H1 (cell line): Measurements from ENCODE around the gene GLIS2. TPM values are rescaled to one million over a fixed set of nuclear protein-coding genes. Genes with fewer than 3 reads are reported as not detected.

Source experiments
- CTCF ChIA-PET: fragments of 300-600 bp; sonication (Branson Sonifier 250); formaldehyde crosslinking; loops from one replicate; lab custom pipeline; 2021; ENCODE audit not compliant: partially characterized antibody; lab: Charles Lee
- POLR2A ChIA-PET: fragments of 300-600 bp; sonication (Branson Sonifier 250); formaldehyde crosslinking; loops from one replicate; lab custom pipeline; 2021; ENCODE audit warnings: inconsistent platforms; ENCODE audit not compliant: partially characterized antibody; lab: Charles Lee
- DNase-seq, 2 experiments: peaks; one replicate each; pipeline versions ENCODE4 v3.0.0 to v3.0.0-alpha.2; 2010 to 2022; ENCODE audit warnings: low spot score in 2 of 2, low read depth in 1 of 2, mixed read lengths in 1 of 2
- FAIRE-seq: peaks from 2 replicates; lab custom pipeline; 2011; peaks lifted over from hg19 to GRCh38; lab: Jason Lieb, UNC
- H2AFZ ChIP-seq: 2 replicates; pipeline ENCODE4 v1.8.1; 2012; ENCODE audit warnings: low read length, inconsistent platforms
- H2AK5ac ChIP-seq: 2 replicates; pipeline ENCODE4 v1.6.1; 2013; ENCODE audit warnings: low read depth, low read length
- H2BK120ac ChIP-seq: replicated peaks from 2 replicates; pipeline ENCODE3; 2013; ENCODE audit warnings: low read depth, low read length, inconsistent platforms
- H2BK12ac ChIP-seq: 2 replicates; pipeline ENCODE4 v1.6.1; 2013; ENCODE audit warnings: low read depth, low read length
- H2BK15ac ChIP-seq: 2 replicates; pipeline ENCODE4 v1.6.1; 2013; ENCODE audit warnings: low read length
- H2BK20ac ChIP-seq: 2 replicates; pipeline ENCODE4 v1.6.1; 2013; ENCODE audit warnings: low read length
- H2BK5ac ChIP-seq: 2 replicates; pipeline ENCODE4 v1.6.1; 2013; ENCODE audit warnings: low read depth, low read length
- H3K14ac ChIP-seq: 2 replicates; pipeline ENCODE4 v1.6.1; 2013; ENCODE audit warnings: inconsistent platforms; ENCODE audit not compliant: insufficient read length
- H3K18ac ChIP-seq: 2 replicates; pipeline ENCODE4 v1.6.1; 2013; ENCODE audit warnings: low read length; ENCODE audit errors: extremely low read depth
- H3K23ac ChIP-seq: 2 replicates; pipeline ENCODE4 v1.6.1; 2013; ENCODE audit warnings: inconsistent platforms; ENCODE audit not compliant: insufficient read length
- H3K23me2 ChIP-seq: 2 replicates; pipeline ENCODE4 v1.6.1; 2013; ENCODE audit warnings: low read depth, low read length
- H3K27ac ChIP-seq: 2 replicates; pipeline ENCODE4 v1.6.1; 2011; ENCODE audit warnings: low read depth, low read length, inconsistent platforms
- H3K27me3 ChIP-seq, 4 experiments: replicated peaks in 1 of 4; 1 replicate in 1 of 4; 2 replicates in 3 of 4; pipeline versions ENCODE4 v1.6.1 to v1.8.1; 2011 to 2013; ENCODE audit warnings: low read length in 3 of 4, mild to moderate bottlenecking in 3 of 4, inconsistent platforms in 2 of 4, mixed read lengths in 2 of 4, moderate library complexity in 1 of 4; ENCODE audit not compliant: control insufficient read depth in 3 of 4, insufficient read depth in 3 of 4; ENCODE audit errors: extremely low read depth in 1 of 4
- H3K36me3 ChIP-seq, 4 experiments: 2 replicates each; pipeline versions ENCODE4 v1.6.1 to v1.8.1; 2011 to 2013; ENCODE audit warnings: mild to moderate bottlenecking in 4 of 4, low read length in 3 of 4, moderate library complexity in 2 of 4, control low read depth in 1 of 4, inconsistent platforms in 1 of 4; ENCODE audit not compliant: insufficient read depth in 4 of 4, control insufficient read depth in 2 of 4
- H3K4ac ChIP-seq: replicated peaks from 2 replicates; pipeline ENCODE3; 2013; ENCODE audit warnings: low read length, low read depth, mixed read lengths, inconsistent platforms; ENCODE audit not compliant: insufficient read length
- H3K4me1 ChIP-seq, 4 experiments: replicated peaks in 1 of 4; 1 replicate in 1 of 4; 2 replicates in 3 of 4; pipeline versions ENCODE4 v1.6.1 to v1.8.1; 2011 to 2013; ENCODE audit warnings: low read length in 3 of 4, inconsistent platforms in 2 of 4, mixed read lengths in 1 of 4; ENCODE audit not compliant: insufficient read depth in 4 of 4, control insufficient read depth in 3 of 4
- H3K4me2 ChIP-seq, 2 experiments: 2 replicates each; pipeline versions ENCODE4 v1.6.1 to v1.8.1; 2011 to 2013; ENCODE audit warnings: low read depth in 2 of 2, low read length in 2 of 2, control low read depth in 1 of 2, inconsistent platforms in 1 of 2, mild to moderate bottlenecking in 1 of 2; ENCODE audit not compliant: insufficient read depth in 1 of 2
- H3K4me3 ChIP-seq, 4 experiments: fragments of 200-600, 300-600 bp in 1 of 4; sonication (generic), shearing (Covaris generic), sonication (Bioruptor Twin) in 1 of 4; 2 replicates each; pipeline versions ENCODE4 v1.5.1 to v1.8.1; 2011 to 2016; ENCODE audit warnings: low read length in 4 of 4, low read depth in 3 of 4, control low read depth in 2 of 4, inconsistent platforms in 2 of 4, mild to moderate bottlenecking in 2 of 4, mixed read lengths in 1 of 4, moderate library complexity in 1 of 4; ENCODE audit not compliant: insufficient read depth in 2 of 4; ENCODE audit errors: extremely low read depth in 1 of 4
- H3K56ac ChIP-seq: replicated peaks from 2 replicates; pipeline ENCODE3; 2013; ENCODE audit warnings: low read depth, mild to moderate bottlenecking, mixed read lengths, low read length, inconsistent platforms; ENCODE audit not compliant: insufficient read length
- H3K79me1 ChIP-seq: 2 replicates; pipeline ENCODE4 v1.6.1; 2013; ENCODE audit warnings: low read depth, low read length, control low read depth
- H3K79me2 ChIP-seq, 2 experiments: 2 replicates each; pipeline versions ENCODE4 v1.6.1 to v1.8.1; 2012 to 2013; ENCODE audit warnings: low read length in 2 of 2, mild to moderate bottlenecking in 2 of 2, inconsistent platforms in 1 of 2; ENCODE audit not compliant: insufficient read depth in 2 of 2, control insufficient read depth in 1 of 2
- H3K9ac ChIP-seq, 4 experiments: replicated peaks in 1 of 4; 1 replicate in 1 of 4; 2 replicates in 3 of 4; pipeline versions ENCODE4 v1.6.1 to v1.8.1; 2011 to 2013; ENCODE audit warnings: low read depth in 3 of 4, low read length in 3 of 4, control low read depth in 2 of 4, mild to moderate bottlenecking in 2 of 4, moderate library complexity in 2 of 4, inconsistent platforms in 1 of 4; ENCODE audit errors: extremely low read depth in 1 of 4
- H3K9me3 ChIP-seq, 2 experiments: 2 replicates each; pipeline versions ENCODE4 v1.6.1 to v1.8.1; 2012 to 2013; ENCODE audit warnings: mild to moderate bottlenecking in 2 of 2, moderate library complexity in 2 of 2, control low read depth in 1 of 2, inconsistent platforms in 1 of 2, low read depth in 1 of 2, low read length in 1 of 2, mixed read lengths in 1 of 2; ENCODE audit not compliant: insufficient read depth in 2 of 2
- H4K20me1 ChIP-seq, 2 experiments: replicated peaks in 1 of 2; 2 replicates each; pipeline versions ENCODE3 to v1.8.1; 2011 to 2013; ENCODE audit warnings: inconsistent platforms in 2 of 2, low read length in 2 of 2, mild to moderate bottlenecking in 1 of 2; ENCODE audit not compliant: insufficient read depth in 2 of 2, control insufficient read depth in 1 of 2
- H4K5ac ChIP-seq: 2 replicates; pipeline ENCODE4 v1.6.1; 2013; ENCODE audit warnings: low read length, low read depth, mixed read lengths, inconsistent platforms; ENCODE audit not compliant: insufficient read length
- H4K8ac ChIP-seq: 2 replicates; pipeline ENCODE4 v1.8.0; 2013; ENCODE audit warnings: mild to moderate bottlenecking, moderate library complexity, low read length, inconsistent platforms; ENCODE audit not compliant: insufficient read depth; ENCODE audit errors: extremely low read depth
- H4K91ac ChIP-seq: replicated peaks from 2 replicates; pipeline ENCODE3; 2013; ENCODE audit warnings: low read length, mixed read lengths, inconsistent platforms; ENCODE audit not compliant: insufficient read length
- EZH2 ChIP-seq: fragments of 200-600 bp; sonication (generic); IDR thresholded peaks from 2 replicates; pipeline ENCODE4 v1.7.1; 2012; ENCODE audit warnings: low read depth, mild to moderate bottlenecking, moderate library complexity, low read length, inconsistent platforms; ENCODE audit not compliant: severe bottlenecking
- KDM4A ChIP-seq: IDR thresholded peaks from one replicate; pipeline ENCODE4 v1.7.1; 2012; ENCODE audit warnings: low read depth, mild to moderate bottlenecking, moderate library complexity, low read length, inconsistent platforms; ENCODE audit not compliant: severe bottlenecking
- POLR2AphosphoS5 ChIP-seq: IDR thresholded peaks from 2 replicates; pipeline ENCODE4 v1.6.1; 2011; ENCODE audit warnings: low read depth, low read length
- POU5F1 ChIP-seq: IDR thresholded peaks from 2 replicates; pipeline ENCODE4 v1.6.1; 2011; ENCODE audit warnings: low read depth, mild to moderate bottlenecking, low read length, moderate library complexity
- RAD21 ChIP-seq, 2 experiments: IDR thresholded peaks in 1 of 2; conservative IDR thresholded peaks in 1 of 2; 2 replicates each; pipeline ENCODE4 v1.6.1; 2011; ENCODE audit warnings: low read depth in 2 of 2, low read length in 2 of 2, improper control_type of control experiment in 1 of 2, inconsistent platforms in 1 of 2, mild to moderate bottlenecking in 1 of 2, moderate library complexity in 1 of 2
- WGBS, 2 experiments: shearing (Covaris generic) in 1 of 2; methylation state at CpG; one replicate each; pipeline versions ENCODE4 v1.1.6 to v1.1.7; 2013 to 2015; ENCODE audit warnings: low lambda C conversion rate in 2 of 2, mixed read lengths in 2 of 2, inconsistent platforms in 1 of 2, low coverage in 1 of 2, missing lambda C conversion rate in 1 of 2; ENCODE audit not compliant: insufficient replicate concordance in 2 of 2, insufficient coverage in 1 of 2, insufficient read length in 1 of 2; ENCODE audit errors: extremely low coverage in 1 of 2, missing lambda C conversion rate in 1 of 2; 5-methylcytosine and 5-hydroxymethylcytosine counted together
- polyA plus RNA-seq, 7 experiments: library from polyadenylated mRNA; depleted of rRNA in 3 of 7; stranded (reverse) in 5 of 7; unstranded in 2 of 7; fragments of >200 nt in 5 of 7; fragments of 200-250 nt in 2 of 7; gene quantifications; 1 replicate in 5 of 7; 2 replicates in 1 of 7; 4 replicates in 1 of 7; pipeline versions ENCODE4 v1.2.1 to v1.2.3, GENCODE V29; 2011 to 2013; ENCODE audit warnings: missing spikeins in 2 of 7, mixed read lengths in 2 of 7
- total RNA-seq: library from RNA; stranded (reverse); fragmentation: NEBNext Ultra II Directional; extraction: Animal tissue kit (Norgen Biotek cat#: 25700); gene quantifications from 2 replicates; pipeline ENCODE4 v1.2.1, GENCODE V29; 2021
- TF ChIP-seq, protein P1 (sequence below): IDR thresholded peaks from 2 replicates; pipeline ENCODE4 v1.6.1; 2012; ENCODE audit warnings: inconsistent platforms
- TF ChIP-seq, protein P2 (sequence below), 3 experiments: IDR thresholded peaks; 1 replicate in 2 of 3; 2 replicates in 1 of 3; pipeline versions ENCODE4 v1.5.1 to v1.6.1; 2011; ENCODE audit warnings: low read length in 3 of 3, mild to moderate bottlenecking in 3 of 3, inconsistent platforms in 2 of 3, low read depth in 1 of 3, moderate library complexity in 1 of 3; ENCODE audit not compliant: insufficient read depth in 1 of 3; ENCODE audit errors: control extremely low read depth in 1 of 3

GLIS2 gene
- total and polyA plus RNA-seq, 2 of the 8 experiments (the other 6 are each of a cell fraction or from before 2014, with no cell fraction given) = 4.3 to 17.4 TPM

DNA sequence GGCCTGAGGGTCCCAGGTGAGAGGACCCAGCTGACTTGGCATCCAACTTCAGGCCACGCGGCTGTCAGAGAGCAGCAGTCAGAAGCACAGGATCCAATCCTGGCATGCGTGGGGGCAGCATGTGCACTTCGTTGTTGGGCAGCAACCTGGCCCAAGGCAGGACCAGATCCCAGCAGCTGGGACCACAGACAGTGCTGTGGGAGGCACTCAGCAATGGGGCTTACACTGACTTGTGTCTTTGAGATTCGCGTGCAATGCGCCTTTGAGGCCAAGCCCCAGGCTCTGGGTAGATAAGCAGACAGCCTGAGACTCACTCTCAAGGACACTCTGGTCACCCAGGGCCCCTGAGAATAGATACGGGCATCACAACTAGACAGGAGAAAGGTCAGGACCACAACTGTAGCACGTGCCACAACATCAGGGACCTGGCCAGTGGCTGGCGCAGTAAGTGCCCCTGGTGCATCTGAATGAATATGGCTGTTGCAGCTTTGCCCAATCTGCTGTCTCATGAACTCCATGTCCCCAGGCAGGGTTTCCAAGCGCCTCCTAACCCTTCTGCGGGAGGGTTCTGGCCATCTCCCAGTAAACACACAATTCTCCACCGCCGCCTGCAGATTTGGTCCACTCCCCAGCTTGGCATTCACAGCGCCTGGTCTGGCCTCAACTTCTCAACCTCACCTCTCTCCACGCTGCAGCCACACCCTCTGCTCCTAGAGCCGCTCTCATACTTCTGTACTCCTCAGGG is 32.1 kb downstream of the GLIS2 start:
- H3K9ac ChIP-seq = no peak overlapping the region
- peaks cover 2 to 20% of the 10 kb centered on the region in 2 experiments for H4K20me1 ChIP-seq
- no peak overlapping the region for H3K27ac ChIP-seq
- H2AK5ac ChIP-seq = no peak overlapping the region
- no peak overlapping the region for H3K18ac ChIP-seq
- no peak overlapping the region for H4K5ac ChIP-seq
- no peak overlapping the region for H2AFZ ChIP-seq
- no peak overlapping the region for H3K4me3 ChIP-seq
- 93% methylated on average over 17 of the region's 17 CpGs; no CpG with 5 or more reads in 1 of the 2 experiments for WGBS, 2 experiments
- H3K79me2 ChIP-seq = peaks cover 18 to 71% of the 10 kb centered on the region in 2 experiments
- no peak overlapping the region for H2BK20ac ChIP-seq
- no peak overlapping the region for H3K4ac ChIP-seq
- H2BK5ac ChIP-seq = no peak overlapping the region; the same call in 1 of the 2 replicates
- H3K27me3 ChIP-seq = peaks cover 0 to 2% (median 0%) of the 10 kb centered on the region in 4 experiments; a peak in 1 of 7 replicates
- peaks cover 0 to 4% (median 0%) of the 10 kb centered on the region in 4 experiments; a peak in 1 of 7 replicates for H3K4me1 ChIP-seq
- H2BK12ac ChIP-seq = no peak overlapping the region
- no peak overlapping the region for H3K23ac ChIP-seq
- H3K9me3 ChIP-seq = peaks cover 5 to 6% of the 10 kb centered on the region in 2 experiments; a peak in 1 of 4 replicates
- H2BK15ac ChIP-seq = no peak overlapping the region
- no peak overlapping the region for H3K14ac ChIP-seq
- DNase-seq (no peak), FAIRE-seq (no peak)
- no peak overlapping the region for H2BK120ac ChIP-seq
- H3K23me2 ChIP-seq = no peaks in the 10 kb centered on the region; the same call in 1 of the 2 replicates
- peaks cover 16% of the 10 kb centered on the region; the same call in 1 of the 2 replicates for H3K79me1 ChIP-seq
- H4K8ac ChIP-seq = no peak overlapping the region
- no peak overlapping the region for H3K4me2 ChIP-seq
- no peak overlapping the region for H4K91ac ChIP-seq
- H3K56ac ChIP-seq = no peak overlapping the region
- ChIA-PET POLR2A (interaction anchor here (0.9 to 9.8 kb wide), 6 partner anchors 12 to 95 kb away, joined by 3 to 154 read pairs (median 4); no protein-coding TSS in a partner anchor), CTCF (interaction anchor here (0.9 to 12.6 kb wide), 9 partner anchors 9 to 86 kb away, joined by 3 to 159 read pairs (median 5); no protein-coding TSS in a partner anchor)
- peaks cover 0 to 15% (median under 1%) of the 10 kb centered on the region in 4 experiments; a peak in 4 of 8 replicates for H3K36me3 ChIP-seq
- TF ChIP-seq RAD21 (IDR thresholded peaks at IDR 0.05 in 1 of 2, conservative IDR thresholded peaks at IDR 0.05 in 1 of 2; ENCODE audit: low read depth in 2 of 2, low read length in 2 of 2) (no peak), POU5F1 (no peak), POLR2AphosphoS5 (no peak), EZH2 (no peak), KDM4A (no peak)
- TF ChIP-seq, protein P1, sequence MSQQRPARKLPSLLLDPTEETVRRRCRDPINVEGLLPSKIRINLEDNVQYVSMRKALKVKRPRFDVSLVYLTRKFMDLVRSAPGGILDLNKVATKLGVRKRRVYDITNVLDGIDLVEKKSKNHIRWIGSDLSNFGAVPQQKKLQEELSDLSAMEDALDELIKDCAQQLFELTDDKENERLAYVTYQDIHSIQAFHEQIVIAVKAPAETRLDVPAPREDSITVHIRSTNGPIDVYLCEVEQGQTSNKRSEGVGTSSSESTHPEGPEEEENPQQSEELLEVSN = no peak
- TF ChIP-seq, protein P2, sequence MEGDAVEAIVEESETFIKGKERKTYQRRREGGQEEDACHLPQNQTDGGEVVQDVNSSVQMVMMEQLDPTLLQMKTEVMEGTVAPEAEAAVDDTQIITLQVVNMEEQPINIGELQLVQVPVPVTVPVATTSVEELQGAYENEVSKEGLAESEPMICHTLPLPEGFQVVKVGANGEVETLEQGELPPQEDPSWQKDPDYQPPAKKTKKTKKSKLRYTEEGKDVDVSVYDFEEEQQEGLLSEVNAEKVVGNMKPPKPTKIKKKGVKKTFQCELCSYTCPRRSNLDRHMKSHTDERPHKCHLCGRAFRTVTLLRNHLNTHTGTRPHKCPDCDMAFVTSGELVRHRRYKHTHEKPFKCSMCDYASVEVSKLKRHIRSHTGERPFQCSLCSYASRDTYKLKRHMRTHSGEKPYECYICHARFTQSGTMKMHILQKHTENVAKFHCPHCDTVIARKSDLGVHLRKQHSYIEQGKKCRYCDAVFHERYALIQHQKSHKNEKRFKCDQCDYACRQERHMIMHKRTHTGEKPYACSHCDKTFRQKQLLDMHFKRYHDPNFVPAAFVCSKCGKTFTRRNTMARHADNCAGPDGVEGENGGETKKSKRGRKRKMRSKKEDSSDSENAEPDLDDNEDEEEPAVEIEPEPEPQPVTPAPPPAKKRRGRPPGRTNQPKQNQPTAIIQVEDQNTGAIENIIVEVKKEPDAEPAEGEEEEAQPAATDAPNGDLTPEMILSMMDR (IDR thresholded peaks at IDR 0.05; ENCODE audit: control extremely low read depth in 1 of 3, insufficient read depth in 1 of 3, low read depth in 1 of 3, low read length in 3 of 3) = no peak
